ENCODE results near the gene ZNF555.
"Not testable (repeated sequence)": the region's sequence is repeated elsewhere in the genome, so short reads cannot be mapped to it uniquely, and the experiment has no call there.

ZNF555 gene

GRCh38 chr19:2867025-2867991 is 26.0 kb downstream of the ZNF555 start, which contains the start of gene ZNF556:
TSS of gene ZNF556 (plus strand) at chr19:2867335. CDS start at chr19:2867422, 87 bp downstream.
- no peak for DNase-seq (ENCODE audit: low read depth in 2 of 2)

DNA sequence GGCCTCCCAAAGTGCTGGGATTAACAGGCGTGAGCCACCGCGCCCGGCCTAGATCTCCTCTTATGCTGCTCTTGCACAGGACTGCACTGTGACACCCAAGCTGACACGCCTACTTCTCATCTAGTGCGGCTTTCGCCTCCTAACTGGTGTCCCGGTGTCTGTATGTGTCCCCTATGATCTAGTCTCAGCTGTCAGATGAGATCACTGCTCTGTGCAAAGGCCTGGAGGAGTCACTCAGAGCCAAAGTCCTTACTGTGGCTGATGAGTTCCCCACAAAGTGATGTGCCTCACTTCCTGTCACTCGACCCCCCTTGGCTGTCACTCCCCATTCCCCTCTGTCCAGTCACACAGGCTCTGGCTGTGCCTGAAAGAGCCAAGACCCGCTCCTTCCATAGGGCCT is 28.3 kb downstream of the ZNF555 start:
- DNase-seq (ENCODE audit: low read depth in 2 of 2), result no peak

DNA sequence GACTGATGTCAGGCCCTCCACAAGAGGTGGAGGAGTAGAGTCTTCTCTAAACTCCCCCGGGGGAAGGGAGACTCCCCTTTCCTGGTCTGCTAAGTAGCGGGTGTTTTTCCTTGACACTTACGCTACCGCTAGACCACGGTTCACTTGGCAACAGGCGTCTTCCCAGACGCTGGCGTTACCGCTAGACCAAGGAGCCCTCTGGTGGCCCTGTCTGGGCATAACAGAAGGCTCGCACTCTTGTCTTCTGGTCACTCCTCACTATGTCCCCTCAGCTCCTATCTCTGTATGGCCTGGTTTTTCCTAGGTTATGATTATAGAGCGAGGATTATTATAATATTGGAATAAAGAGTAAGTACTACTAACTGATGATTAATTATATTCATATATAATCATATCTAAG is 30.9 kb downstream of the ZNF555 start:
- DNase-seq (ENCODE audit: low read depth in 2 of 2), result not testable (repeated sequence)

GRCh38 chr19:2877398-2878331 is 36.4 kb downstream of the ZNF555 start:
- DNase-seq (ENCODE audit: low read depth in 2 of 2), result no peak

DNA sequence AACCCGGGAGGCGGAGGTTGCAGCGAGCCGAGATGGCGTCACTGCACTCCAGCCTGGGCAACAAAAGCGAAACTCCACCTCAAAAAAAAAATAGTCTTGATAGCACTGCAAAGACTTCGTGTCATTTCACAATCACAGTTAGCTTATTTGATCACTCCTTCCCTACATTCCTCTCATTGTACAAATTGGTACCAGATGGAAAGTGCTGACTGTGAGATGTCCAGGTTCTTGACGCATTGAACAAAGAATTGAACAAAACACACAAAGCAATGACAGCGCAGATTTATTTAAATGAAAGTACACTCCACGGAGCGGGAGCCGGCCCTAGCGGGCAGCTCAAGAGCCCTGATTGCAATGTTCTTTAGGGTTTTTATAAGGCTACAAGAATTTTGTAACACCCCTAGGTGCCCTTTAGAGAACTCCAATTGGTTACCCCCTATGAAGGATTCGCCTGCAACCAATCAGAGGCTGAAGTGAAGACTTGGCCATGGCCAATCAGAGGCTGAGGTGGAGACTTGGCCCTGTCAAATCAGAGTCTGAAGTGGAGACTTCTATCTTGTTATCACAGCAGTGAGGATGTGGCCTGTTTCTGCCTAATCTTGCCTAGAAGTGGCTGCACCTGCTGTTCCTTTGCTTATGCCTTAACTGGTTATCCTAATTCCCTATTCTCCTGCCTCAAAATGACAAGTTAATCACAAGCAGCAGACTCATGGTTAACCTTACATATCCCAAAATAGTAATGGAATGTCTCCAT is 42.6 kb downstream of the ZNF555 start:
- DNase-seq (ENCODE audit: low read depth in 2 of 2), result no peak

GRCh38 chr19:2885736-2886135 is 44.5 kb downstream of the ZNF555 start:
- DNase-seq (ENCODE audit: low read depth in 2 of 2), result no peak

- DNase-seq (ENCODE audit: low read depth in 2 of 2), result no peak
These were observed 46.2 kb downstream of the ZNF555 start for GRCh38 chr19:2887391-2887914.

GRCh38 chr19:2888731-2889224 is 47.5 kb downstream of the ZNF555 start:
- DNase-seq (ENCODE audit: low read depth in 2 of 2), result peak in 1 of 2 donors; percentile 42

DNA sequence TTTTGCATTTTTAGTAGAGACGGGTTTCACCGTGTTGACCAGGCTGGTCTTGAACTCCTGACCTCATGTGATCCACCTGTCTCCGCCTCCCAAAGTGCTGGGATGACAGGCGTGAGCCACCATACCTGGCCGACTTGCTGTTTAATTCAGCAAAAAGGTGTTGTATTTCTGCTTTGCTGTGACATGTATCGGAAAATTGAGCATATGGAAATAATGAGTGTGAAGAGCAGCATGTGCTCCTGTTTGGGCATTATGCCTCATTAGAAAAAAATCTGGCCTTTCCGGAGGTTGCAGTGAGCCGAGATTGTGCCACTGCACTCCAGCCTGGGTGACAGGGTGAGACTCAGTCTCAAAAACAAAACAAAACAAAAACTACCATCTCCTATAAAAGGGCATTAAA is 49.3 kb downstream of the ZNF555 start:
- not testable (repeated sequence) for DNase-seq (ENCODE audit: low read depth in 2 of 2)

- DNase-seq (ENCODE audit: low read depth in 2 of 2), result no peak
These were observed 55.4 kb downstream of the ZNF555 start for GRCh38 chr19:2896694-2897093.

DNA sequence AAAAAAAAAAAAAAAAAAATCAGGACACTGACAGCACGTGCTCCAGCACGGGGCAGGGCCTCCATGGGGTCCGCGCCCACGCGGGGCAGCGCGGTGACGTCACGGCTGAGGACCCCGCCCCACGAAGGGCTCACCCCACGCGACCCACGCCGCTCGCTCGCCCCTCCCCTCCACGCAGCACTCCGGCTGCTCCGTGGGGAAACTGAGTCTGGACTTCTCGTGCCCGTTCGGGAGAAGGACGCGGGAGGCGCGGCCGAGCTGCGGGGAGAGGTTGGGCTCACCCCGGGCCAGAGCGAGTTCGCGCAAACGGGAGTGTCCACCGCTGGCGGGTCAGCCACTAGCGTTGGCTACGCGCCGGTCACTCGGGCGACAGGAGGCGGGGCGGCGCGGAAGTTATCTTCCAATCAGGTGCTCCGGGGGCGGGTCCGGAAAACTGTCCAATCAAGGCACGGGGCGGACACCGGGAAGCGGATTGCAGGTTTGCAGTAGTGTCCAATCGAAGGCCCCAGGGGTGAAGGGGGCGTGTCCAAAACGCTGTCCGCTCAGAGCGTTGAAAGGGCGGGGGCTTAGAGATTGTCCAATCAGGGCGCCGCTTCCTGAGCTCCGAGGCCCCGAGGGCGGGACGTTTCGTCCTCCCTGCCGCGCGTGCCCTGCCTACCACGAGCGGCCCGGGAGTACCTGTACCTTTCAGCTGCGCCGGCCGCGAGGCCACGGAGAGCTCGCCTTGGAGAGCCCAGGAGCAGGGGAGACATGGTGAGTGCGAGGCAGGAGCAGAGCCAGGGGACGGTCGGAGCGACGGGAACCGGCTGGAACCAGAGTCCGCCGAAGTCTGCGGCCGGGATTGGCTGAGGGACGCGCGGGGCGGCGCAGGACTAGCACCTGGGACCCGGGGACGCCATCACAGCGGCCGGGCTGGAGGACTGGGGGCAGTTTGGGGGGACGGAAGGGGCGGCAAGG is 59.3 kb downstream of the ZNF555 start, which contains the start of gene ZNF57:
ZNF57 (plus strand) TSS at position 633 of the 957 bp plus-strand sequence; CDS start at position 751, 118 bp downstream.
- DNase-seq (ENCODE audit: low read depth in 2 of 2), result peak; percentile 96 to 97

DNA sequence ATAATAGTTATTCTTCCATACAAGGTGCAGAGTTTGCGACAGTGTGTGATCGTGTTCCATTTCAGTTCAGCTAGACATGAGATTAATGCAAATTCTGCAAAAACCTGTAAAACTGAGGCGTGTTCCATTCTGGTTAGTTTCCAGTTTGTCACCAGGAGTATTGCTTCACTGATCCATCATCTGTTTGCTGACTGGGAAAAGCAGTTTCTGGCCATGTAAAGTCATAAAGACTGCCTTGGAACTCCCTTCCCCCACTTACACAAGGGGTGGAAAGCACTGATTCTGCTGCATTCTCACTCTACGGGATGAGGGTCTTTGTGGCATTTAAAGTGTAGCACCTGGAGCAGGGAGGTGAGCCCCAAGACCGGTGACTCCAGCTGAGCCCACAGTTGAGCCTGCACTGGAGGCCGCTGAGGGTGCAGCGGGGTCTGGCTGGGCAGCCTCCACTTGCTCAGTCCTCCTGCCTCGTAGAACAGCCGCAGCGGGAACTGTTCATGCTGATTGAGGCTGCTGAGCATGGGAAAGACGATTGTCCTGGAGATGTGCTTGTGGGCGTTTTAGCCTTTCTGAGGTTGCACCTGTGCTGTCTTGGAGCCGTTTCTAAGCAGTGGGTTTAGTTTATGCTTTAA is 61.4 kb downstream of the ZNF555 start:
- DNase-seq (ENCODE audit: low read depth in 2 of 2), result no peak

DNA sequence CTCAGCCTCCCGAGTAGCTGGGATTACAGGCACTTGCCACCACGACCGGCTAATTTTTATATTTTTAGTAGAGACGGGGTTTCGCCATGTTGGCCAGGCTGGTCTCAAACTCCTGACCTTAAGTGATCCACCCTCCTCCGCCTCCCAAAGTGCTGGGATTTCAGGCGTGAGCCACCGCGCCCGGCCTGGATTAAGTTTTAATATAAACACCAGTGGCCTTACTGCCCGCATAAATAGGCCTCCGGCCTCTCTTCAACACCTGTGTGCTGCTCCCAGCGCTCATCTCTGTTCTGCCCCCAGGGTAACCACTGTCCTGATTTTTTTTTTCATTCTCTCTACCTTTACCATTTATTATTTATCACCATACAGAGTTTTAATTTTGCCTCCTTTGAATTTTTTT is 62.1 kb downstream of the ZNF555 start:
- not testable (repeated sequence) for DNase-seq (ENCODE audit: low read depth in 2 of 2)

- no peak for DNase-seq (ENCODE audit: low read depth in 2 of 2)
These were observed 64.7 kb downstream of the ZNF555 start for GRCh38 chr19:2905918-2906519.

- DNase-seq (ENCODE audit: low read depth in 2 of 2), result no peak
These were observed 65.4 kb downstream of the ZNF555 start for GRCh38 chr19:2906631-2907195.

Data from activated CD8-positive, alpha-beta memory T cell treated with anti-CD3 and anti-CD28 coated beads for 4 hours (primary cell).